ENCODE data around the gene VSIG4. TPM values are rescaled to one million over a fixed set of nuclear protein-coding genes. Genes with fewer than 3 reads are reported as not detected.

VSIG4 gene
- total RNA-seq = not detected in 2 replicates

DNA sequence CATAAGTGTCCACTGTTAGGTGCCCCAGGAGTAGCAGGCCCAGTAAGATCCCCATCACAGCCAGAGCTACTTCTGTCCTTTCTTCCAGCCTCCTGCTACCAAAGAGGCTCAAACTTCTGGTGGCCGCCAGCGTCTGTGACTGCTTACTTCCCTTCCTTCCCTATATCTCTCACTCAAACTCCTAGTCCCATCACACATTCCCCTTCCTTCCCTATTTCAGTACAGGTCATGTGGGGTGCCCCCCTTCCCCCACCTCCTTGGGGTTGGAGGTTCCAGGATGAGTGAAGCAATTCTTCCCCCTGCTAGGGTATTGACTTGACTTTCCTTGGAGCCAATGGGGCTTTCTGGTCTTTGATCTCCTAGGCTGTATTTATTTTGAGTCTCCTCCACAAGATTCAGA lies at the start of gene VSIG4:
TSS of gene VSIG4 (minus strand) at position 137 of the 400 bp plus-strand sequence. CDS start at position 55, 82 bp downstream.

Other genes with a start within 250 kb of the VSIG4 start
- gene HEPH, start 124.2 kb upstream of the VSIG4 start, total RNA-seq = 26.4 and 44.9 TPM in 2 replicates